ENCODE results near the gene DCTD.

DCTD gene

DNA sequence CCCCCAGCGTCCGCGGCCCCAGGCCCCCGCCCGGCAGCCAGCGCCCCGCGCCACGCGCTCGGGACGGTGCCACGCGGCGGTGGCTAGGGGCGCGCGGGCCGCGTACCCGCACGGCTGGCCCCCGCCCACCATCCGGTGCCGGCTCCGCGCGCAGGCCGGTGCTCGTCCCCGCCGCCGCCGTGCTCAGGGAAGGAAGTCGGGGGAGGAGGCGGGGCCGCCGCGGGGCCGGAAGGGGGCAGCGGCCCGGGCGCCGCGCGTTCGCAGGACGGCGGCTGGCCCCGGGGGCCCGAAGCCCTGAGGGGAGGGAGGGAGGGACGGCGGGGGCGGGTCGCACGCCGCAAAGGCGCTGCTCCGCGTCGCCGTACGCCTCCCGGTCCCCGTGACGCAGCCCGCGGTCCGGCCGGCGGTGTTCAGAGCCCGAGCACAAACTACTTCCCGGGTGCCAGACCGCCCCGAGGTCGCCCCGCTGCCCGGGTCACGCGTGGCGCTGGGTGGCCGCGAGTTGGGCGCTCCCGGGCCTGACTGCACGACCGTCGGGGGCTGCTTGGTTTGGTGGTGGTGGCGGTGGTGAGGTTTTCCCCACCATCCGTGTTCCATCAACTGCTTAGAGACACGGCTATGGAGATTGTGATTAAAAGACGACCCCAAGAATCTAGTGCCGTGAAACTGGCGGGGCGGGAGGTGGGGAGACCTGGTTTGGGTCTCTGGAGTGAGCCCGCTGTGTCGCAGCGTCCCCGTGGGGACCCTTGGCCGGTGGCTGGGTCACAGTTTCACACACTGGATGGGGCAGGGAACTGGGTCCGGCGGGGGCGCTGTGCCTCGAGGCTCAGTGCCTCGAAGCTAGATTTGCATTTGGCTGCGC lies at the start of gene DCTD:
TSS of gene DCTD (minus strand) at position 205 of the 862 bp plus-strand sequence. CDS start 1,818 bp downstream, outside the sequence.
- DNase-seq (ENCODE audit: low read depth in 2 of 2): peak; percentile 57 to 82

DNA sequence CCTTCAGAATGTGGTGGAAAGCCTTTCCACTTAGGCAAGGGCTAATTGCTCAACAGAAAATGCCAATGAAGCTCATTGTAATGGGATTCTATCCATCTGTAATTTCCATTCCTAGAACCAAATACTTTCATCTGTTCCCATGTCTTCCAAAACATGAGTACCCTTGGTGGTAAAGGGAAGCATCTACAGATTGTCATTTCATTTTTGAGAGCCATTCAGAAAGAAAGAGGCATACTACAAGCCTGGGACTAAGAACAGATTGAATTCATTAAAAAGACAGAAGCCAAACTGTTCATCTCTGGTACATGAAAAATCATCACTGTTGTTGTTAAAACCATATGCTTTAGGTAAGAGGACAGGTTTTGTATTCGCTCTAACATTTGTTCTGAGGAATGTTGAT lies 43.6 kb upstream of the DCTD start:
- TF ChIP-seq, protein P1, sequence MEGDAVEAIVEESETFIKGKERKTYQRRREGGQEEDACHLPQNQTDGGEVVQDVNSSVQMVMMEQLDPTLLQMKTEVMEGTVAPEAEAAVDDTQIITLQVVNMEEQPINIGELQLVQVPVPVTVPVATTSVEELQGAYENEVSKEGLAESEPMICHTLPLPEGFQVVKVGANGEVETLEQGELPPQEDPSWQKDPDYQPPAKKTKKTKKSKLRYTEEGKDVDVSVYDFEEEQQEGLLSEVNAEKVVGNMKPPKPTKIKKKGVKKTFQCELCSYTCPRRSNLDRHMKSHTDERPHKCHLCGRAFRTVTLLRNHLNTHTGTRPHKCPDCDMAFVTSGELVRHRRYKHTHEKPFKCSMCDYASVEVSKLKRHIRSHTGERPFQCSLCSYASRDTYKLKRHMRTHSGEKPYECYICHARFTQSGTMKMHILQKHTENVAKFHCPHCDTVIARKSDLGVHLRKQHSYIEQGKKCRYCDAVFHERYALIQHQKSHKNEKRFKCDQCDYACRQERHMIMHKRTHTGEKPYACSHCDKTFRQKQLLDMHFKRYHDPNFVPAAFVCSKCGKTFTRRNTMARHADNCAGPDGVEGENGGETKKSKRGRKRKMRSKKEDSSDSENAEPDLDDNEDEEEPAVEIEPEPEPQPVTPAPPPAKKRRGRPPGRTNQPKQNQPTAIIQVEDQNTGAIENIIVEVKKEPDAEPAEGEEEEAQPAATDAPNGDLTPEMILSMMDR (IDR thresholded peaks at IDR 0.05; ENCODE audit: low read depth, low read length): no peak
- DNase-seq (ENCODE audit: low read depth in 2 of 2): no peak
- H3K4me3 ChIP-seq (replicated peaks in 1 of 2; ENCODE audit: low read depth in 2 of 2, low read length in 2 of 2): no peak overlapping the region

More for the DNA sequence above, at the start of gene DCTD:
- H3K4me3 ChIP-seq (replicated peaks in 1 of 2; ENCODE audit: low read depth in 2 of 2, low read length in 2 of 2): peak within 1 kb of the TSS; percentile 61 to 70
- TF ChIP-seq, protein P1 (IDR thresholded peaks at IDR 0.05; ENCODE audit: low read depth, low read length): peak; percentile 46

DNA sequence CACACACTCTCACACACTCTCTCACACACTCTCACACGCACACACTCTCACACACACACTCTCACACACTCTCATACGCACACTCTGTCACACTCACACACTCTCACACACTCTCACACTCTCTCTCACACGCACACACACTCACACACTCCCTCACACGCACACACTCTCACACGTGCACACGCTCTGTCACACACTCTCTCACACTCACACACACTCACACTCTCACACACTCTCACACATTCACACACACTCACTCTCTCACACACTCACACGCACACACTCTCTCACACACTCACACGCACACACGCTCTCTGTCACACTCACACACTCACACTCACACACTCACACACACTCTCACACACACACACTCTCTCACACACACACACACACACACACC lies 43.0 kb upstream of the DCTD start:
- no peak for DNase-seq (ENCODE audit: low read depth in 2 of 2)
- TF ChIP-seq, protein P1 (IDR thresholded peaks at IDR 0.05; ENCODE audit: low read depth, low read length): no peak
- no peak overlapping the region for H3K4me3 ChIP-seq (replicated peaks in 1 of 2; ENCODE audit: low read depth in 2 of 2, low read length in 2 of 2)

DNA sequence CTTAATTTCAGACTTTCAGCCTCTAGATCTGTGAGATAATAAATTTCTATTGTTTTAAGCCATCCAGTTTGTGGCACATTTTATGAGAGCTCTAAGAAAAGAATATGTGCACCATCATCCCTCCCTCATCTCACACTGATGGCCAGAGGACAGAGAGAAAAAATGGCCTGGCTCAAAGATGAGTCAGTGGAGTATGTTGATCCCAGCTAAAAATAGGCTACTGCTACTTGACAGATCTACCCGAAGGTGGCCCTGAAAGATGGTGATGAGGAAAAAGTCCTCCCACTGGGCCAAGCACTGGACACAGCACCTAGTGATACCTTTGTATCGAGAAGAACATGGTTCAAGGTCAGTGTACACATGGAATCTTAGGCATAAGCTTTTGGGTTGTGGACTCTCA lies 38.2 kb upstream of the DCTD start:
- TF ChIP-seq, protein P1 (IDR thresholded peaks at IDR 0.05; ENCODE audit: low read depth, low read length): no peak
- no peak for DNase-seq (ENCODE audit: low read depth in 2 of 2)
- H3K4me3 ChIP-seq (replicated peaks in 1 of 2; ENCODE audit: low read depth in 2 of 2, low read length in 2 of 2): no peak overlapping the region

DNA sequence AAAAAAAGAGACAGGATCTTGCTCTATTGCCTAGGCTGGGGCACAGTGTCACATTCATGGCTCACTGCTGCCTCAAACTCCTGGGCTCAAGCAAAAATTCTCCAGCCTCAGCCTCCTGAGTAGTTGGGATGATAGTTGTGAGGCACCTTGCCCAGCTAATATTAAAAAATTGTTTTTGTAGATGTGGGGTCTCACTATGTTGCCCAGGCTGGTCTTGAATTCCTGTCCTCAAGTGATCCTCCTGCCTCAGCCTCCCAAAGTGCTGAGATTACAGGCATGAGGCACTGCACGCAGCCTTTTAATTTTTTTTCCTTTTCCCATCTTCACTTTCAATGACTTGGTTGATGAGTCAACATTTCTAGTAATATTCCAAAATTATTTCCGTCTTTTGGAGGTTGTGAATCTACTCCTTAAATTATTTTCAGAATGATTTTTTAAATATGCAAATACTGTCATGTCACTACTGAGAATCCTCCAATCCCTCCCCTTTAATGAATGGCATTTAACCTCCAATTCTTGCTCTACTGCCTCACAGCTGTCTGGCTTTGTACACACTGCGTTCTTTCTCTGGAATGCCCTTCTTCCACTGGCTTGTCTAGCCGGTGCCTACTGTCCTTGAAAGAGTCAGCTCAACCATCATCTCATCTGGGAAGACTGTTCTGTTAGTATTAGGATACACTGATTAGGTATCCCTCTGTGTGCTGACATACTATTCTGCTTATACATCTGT lies 27.5 kb upstream of the DCTD start:
- no peak overlapping the region for H3K4me3 ChIP-seq (replicated peaks in 1 of 2; ENCODE audit: low read depth in 2 of 2, low read length in 2 of 2)
- TF ChIP-seq, protein P1 (IDR thresholded peaks at IDR 0.05; ENCODE audit: low read depth, low read length): no peak
- no peak for DNase-seq (ENCODE audit: low read depth in 2 of 2)

DNA sequence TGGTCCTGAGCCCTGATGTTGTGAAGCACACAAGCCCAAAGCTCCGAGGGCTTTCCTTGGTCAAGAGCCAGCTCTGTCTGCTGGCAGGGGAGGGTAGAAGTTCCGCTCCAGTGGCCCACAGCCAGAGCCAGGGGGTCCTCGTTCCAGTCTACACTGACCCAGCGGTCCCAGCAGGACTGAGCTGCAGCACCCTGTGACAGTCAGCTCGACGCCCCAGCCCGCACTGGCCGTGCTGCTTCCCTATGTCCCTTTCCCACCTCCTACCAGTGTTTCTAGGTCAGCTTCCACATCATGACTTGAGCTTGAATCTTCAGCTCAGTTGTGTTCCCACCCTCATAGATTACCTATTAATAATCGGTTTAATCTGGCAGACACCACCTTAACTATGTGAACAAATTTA lies 22.5 kb upstream of the DCTD start:
- no peak for DNase-seq (ENCODE audit: low read depth in 2 of 2)
- TF ChIP-seq, protein P1 (IDR thresholded peaks at IDR 0.05; ENCODE audit: low read depth, low read length): no peak

More for the DNA sequence above, 22.5 kb upstream of the DCTD start:
- H3K4me3 ChIP-seq (replicated peaks in 1 of 2; ENCODE audit: low read depth in 2 of 2, low read length in 2 of 2): no peak overlapping the region

Data from cardiac fibroblast (primary cell).